Endodermal cell (in vitro differentiated cells): ENCODE results near the gene HSPG2. TPM values are rescaled to one million over a fixed set of nuclear protein-coding genes. Genes with fewer than 3 reads are reported as not detected.

Source experiments
- DNase-seq: peaks from one replicate; pipeline ENCODE4 v3.0.0-alpha.2; 2017
- H3K27ac ChIP-seq: 2 replicates; pipeline ENCODE4 v1.5.1; 2013; ENCODE audit warnings: mild to moderate bottlenecking, low read depth, low read length, moderate library complexity
- H3K27me3 ChIP-seq: 2 replicates; pipeline ENCODE4 v1.6.1; 2013; ENCODE audit warnings: mild to moderate bottlenecking, low read length, moderate library complexity; ENCODE audit not compliant: insufficient read depth, control insufficient read depth, poor library complexity, severe bottlenecking
- H3K36me3 ChIP-seq: 2 replicates; pipeline ENCODE4 v1.7.0; 2013; ENCODE audit warnings: mild to moderate bottlenecking, low read length, moderate library complexity; ENCODE audit not compliant: control insufficient read depth, insufficient read depth
- H3K4me1 ChIP-seq: one replicate; pipeline ENCODE4 v1.7.0; 2013; ENCODE audit warnings: low read length; ENCODE audit not compliant: control insufficient read depth, insufficient read depth
- H3K4me3 ChIP-seq: 2 replicates; pipeline ENCODE4 v1.5.1; 2013; ENCODE audit warnings: mild to moderate bottlenecking, low read length, moderate library complexity
- H3K9ac ChIP-seq: 2 replicates; pipeline ENCODE4 v1.6.1; 2013; ENCODE audit warnings: mild to moderate bottlenecking, low read length, moderate library complexity; ENCODE audit not compliant: poor library complexity, severe bottlenecking; ENCODE audit errors: extremely low read depth
- H3K9me3 ChIP-seq: 2 replicates; pipeline ENCODE4 v1.6.1; 2013; ENCODE audit warnings: mild to moderate bottlenecking, low read length, moderate library complexity; ENCODE audit not compliant: control insufficient read depth
- H3K27ac Mint-ChIP-seq: 2 replicates; pipeline ENCODE4 v1.8.0; 2020; ENCODE audit warnings: mixed read lengths
- H3K27me3 Mint-ChIP-seq: 2 replicates; pipeline ENCODE4 v1.8.0; 2021; ENCODE audit warnings: mild to moderate bottlenecking, mixed read lengths; ENCODE audit not compliant: insufficient read depth
- H3K36me3 Mint-ChIP-seq: 2 replicates; pipeline ENCODE4 v1.8.0; 2020; ENCODE audit warnings: low read depth, mixed read lengths
- H3K4me1 Mint-ChIP-seq: 2 replicates; pipeline ENCODE4 v1.8.0; 2020; ENCODE audit warnings: mixed read lengths
- H3K4me3 Mint-ChIP-seq: 2 replicates; pipeline ENCODE4 v1.8.0; 2020; ENCODE audit warnings: mild to moderate bottlenecking, moderate library complexity, mixed read lengths
- H3K9me3 Mint-ChIP-seq: 2 replicates; pipeline ENCODE4 v1.8.0; 2020; ENCODE audit warnings: mild to moderate bottlenecking, mixed read lengths
- WGBS, 2 experiments: methylation state at CpG; one replicate each; pipeline versions ENCODE4 v1.1.5 to v1.1.7; 2013; ENCODE audit warnings: missing lambda C conversion rate in 2 of 2, mixed read lengths in 1 of 2; ENCODE audit not compliant: insufficient coverage in 1 of 2, insufficient read length in 1 of 2; 5-methylcytosine and 5-hydroxymethylcytosine counted together
- total RNA-seq, 2 donors: library from RNA; stranded (reverse); fragmentation: NEBNext Ultra II Directional in 1 of 2; extraction: Animal tissue kit (Norgen Biotek cat#: 25700) in 1 of 2; gene quantifications; 2 replicates in 1 of 2; 3 replicates in 1 of 2; pipeline ENCODE4 v1.2.1, GENCODE V29; 2021
- TF ChIP-seq, protein P1 (sequence below): fragments of 200-600 bp; sonication (generic); conservative IDR thresholded peaks from 2 replicates; pipeline ENCODE4 v1.5.0; 2021; ENCODE audit warnings: antibody characterized with exemption, mild to moderate bottlenecking

The HSPG2 gene
- total RNA-seq, 2 donors from 2014 or later = 222 to 227 TPM

DNA sequence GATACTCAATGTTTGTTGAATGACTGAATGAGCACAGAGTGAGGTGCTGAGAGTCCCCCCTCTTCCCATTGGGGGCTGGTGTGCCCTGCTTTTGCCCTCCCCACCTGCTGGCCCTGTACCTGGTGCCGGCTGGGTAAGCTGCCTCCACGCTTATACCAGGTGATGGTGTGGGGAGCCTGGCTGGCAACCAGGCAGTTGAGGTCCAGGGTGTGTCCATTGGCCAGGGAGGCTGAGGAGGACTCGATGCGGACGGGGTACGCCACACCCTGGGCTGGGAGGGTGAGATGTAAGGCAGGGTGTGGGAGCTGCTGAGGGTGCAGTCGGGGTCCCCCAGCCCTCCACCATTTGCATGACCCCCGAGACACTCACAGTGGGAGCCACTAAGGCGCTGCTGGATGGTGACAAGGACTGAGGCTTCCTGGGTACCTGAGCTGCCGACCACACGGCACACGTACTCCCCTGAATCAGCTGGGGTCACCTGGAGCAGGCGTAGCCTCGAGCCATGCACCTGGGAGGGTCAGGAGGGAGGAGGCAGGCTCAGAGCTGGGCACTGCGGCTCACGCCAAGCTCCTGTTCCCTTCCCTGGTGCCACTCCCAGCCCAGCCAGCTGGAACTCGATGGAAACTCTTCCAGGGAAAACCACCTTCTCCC lies 88.5 kb downstream of the HSPG2 start:
- Histone ChIP-seq H3K27ac (no peak overlapping the region), H3K4me1 (no peaks in the 10 kb centered on the region), H3K9ac (no peak overlapping the region), H3K9me3 (no peaks in the 10 kb centered on the region), H3K4me3 (no peak overlapping the region), H3K27me3 (no peaks in the 10 kb centered on the region), H3K36me3 (peaks cover 80% of the 10 kb centered on the region)
- Mint-ChIP-seq H3K4me3 (no peak overlapping the region), H3K36me3 (peaks cover 49% of the 10 kb centered on the region), H3K9me3 (no peaks in the 10 kb centered on the region), H3K27ac (no peak overlapping the region), H3K27me3 (no peaks in the 10 kb centered on the region), H3K4me1 (no peaks in the 10 kb centered on the region)
- TF ChIP-seq, protein P1, sequence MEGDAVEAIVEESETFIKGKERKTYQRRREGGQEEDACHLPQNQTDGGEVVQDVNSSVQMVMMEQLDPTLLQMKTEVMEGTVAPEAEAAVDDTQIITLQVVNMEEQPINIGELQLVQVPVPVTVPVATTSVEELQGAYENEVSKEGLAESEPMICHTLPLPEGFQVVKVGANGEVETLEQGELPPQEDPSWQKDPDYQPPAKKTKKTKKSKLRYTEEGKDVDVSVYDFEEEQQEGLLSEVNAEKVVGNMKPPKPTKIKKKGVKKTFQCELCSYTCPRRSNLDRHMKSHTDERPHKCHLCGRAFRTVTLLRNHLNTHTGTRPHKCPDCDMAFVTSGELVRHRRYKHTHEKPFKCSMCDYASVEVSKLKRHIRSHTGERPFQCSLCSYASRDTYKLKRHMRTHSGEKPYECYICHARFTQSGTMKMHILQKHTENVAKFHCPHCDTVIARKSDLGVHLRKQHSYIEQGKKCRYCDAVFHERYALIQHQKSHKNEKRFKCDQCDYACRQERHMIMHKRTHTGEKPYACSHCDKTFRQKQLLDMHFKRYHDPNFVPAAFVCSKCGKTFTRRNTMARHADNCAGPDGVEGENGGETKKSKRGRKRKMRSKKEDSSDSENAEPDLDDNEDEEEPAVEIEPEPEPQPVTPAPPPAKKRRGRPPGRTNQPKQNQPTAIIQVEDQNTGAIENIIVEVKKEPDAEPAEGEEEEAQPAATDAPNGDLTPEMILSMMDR = no peak
- DNase-seq = no peak
- WGBS, 2 experiments = 95 to 96% methylated on average over 13 to 17 of the region's 17 CpGs

DNA sequence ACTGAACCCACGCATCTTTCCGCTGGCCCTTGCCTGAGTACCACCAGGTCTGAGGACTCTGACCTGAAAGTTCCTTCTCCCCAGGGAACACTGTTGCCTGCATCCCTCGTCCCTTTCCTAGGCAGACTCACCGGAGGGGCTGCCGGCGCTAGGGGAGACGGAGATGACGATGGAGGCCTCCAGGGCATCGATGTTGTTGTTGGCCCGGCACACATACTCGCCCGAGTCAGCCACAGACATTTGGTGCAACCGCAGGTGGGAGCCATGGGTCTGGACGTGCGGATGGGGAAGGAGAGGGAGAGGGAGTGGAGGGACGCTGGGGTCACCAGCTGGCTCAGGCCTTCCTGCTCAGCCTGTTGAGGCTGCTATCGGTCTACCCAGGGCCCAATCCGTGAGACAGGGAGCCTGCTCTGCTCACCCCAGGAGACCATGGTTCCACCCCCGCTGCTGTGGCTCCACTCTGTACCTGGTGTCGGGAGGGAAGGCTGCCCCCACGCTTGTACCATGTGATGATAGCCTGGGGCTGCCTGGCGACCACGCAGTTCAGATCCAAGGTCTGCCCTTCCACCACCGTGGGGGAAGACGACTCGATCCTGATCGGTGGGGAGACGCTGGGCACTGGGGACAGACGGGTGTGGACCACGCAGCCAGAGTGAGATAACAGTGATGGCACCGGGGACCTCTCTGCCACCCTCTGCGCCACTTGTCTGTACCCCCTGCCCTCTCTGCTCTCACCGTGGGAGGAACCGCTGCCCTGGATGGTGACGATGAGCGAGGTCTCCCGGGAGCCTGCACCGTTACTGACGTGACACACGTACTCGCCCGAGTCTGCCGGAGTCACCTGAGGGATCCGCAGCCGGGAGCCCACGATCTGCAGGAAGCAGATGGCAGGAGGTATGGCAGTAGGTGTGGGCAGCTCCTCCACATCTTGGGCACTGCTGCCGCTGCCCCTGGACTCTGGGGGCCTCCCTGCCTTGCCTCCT lies 89.6 kb downstream of the HSPG2 start:
- Mint-ChIP-seq H3K27me3 (no peaks in the 10 kb centered on the region), H3K27ac (no peak overlapping the region), H3K36me3 (peaks cover 55% of the 10 kb centered on the region), H3K4me1 (no peaks in the 10 kb centered on the region), H3K9me3 (no peaks in the 10 kb centered on the region), H3K4me3 (no peak overlapping the region)
- Histone ChIP-seq H3K27me3 (no peaks in the 10 kb centered on the region), H3K4me3 (no peak overlapping the region), H3K4me1 (no peaks in the 10 kb centered on the region), H3K9me3 (no peaks in the 10 kb centered on the region), H3K27ac (no peak overlapping the region), H3K9ac (no peak overlapping the region), H3K36me3 (peaks cover 85% of the 10 kb centered on the region)
- no peak for DNase-seq
- TF ChIP-seq, protein P1 = no peak
- WGBS, 2 experiments = 95 to 96% methylated on average over 26 to 47 of the region's 47 CpGs

DNA sequence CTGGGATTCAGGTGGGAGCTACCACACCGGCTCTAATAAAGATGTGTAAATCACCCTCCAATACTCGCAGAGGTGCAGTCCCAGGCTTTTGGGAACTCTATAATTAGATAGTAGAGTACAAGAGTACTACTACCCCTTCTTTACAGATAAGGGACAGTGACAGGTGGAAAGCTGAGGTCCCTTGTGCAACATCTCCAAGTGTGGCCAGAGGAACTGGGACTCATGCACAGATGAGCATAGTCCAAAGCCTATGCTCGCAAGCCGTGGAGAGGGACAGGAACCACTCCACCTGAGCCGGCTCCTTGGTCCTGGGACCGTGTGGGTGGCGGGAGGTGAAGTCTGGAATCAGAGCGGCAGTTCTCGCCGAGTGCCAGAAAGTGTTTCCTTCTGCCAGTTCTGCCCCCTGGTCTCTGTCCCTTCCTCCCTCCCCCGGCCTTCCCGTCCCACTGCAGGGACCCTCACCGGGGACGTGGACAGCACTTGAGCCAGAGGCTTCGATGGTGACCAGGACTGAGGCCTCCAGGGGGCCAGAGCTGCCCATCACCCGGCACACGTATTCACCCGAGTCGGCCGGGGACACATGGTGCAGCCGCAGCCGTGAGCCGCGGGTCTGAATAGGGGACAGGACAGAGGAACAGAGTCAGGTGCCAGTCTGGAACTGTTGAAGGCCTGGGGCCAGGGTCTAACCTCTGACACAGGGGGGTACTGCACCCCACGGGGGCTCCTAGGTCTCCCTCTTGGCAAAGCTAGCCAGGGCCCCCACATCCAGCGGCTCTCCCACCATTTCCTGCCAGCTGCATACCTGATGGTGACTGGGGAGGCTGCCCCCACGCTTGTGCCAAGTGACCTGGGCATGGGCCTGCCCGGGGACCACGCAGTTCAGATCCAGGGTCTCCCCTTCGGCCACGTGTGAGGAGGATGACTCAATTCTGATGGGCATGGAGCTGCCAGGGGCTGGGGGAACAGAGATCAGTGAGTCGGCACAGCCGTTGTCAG lies 91.2 kb downstream of the HSPG2 start:
- no peak overlapping the region for H3K27ac Mint-ChIP-seq
- H3K36me3 ChIP-seq = peaks cover 88% of the 10 kb centered on the region
- no peak overlapping the region for H3K4me3 ChIP-seq
- H3K27me3 ChIP-seq = no peaks in the 10 kb centered on the region
- WGBS, 2 experiments = 94 to 97% methylated on average over 26 to 32 of the region's 33 CpGs
- no peak for DNase-seq
- peaks cover 54% of the 10 kb centered on the region for H3K36me3 Mint-ChIP-seq
- H3K9ac ChIP-seq = no peak overlapping the region
- H3K9me3 Mint-ChIP-seq = no peaks in the 10 kb centered on the region
- TF ChIP-seq, protein P1 = no peak
- no peaks in the 10 kb centered on the region for H3K4me1 ChIP-seq
- no peaks in the 10 kb centered on the region for H3K27me3 Mint-ChIP-seq
- no peak overlapping the region for H3K27ac ChIP-seq
- no peaks in the 10 kb centered on the region for H3K9me3 ChIP-seq
- no peaks in the 10 kb centered on the region for H3K4me1 Mint-ChIP-seq
- no peak overlapping the region for H3K4me3 Mint-ChIP-seq
